K562 (cell line): Measurements from ENCODE around the gene CILP. TPM values are rescaled to one million over a fixed set of nuclear protein-coding genes. Genes with fewer than 3 reads are reported as not detected.

Experiments
- ATF1 ChIP-seq, 2 experiments: fragments of 450-650 bp in 1 of 2; IDR thresholded peaks; 2 replicates each; pipeline ENCODE4 v1.6.1; 2016; ENCODE audit warnings: missing compliant biosample characterization in 1 of 2, missing genetic modification characterization in 1 of 2
- CBX1 ChIP-seq: sonication (generic); IDR thresholded peaks from 2 replicates; pipeline ENCODE4 v1.6.1; 2016; ENCODE audit warnings: antibody characterized with exemption, low read depth, mild to moderate bottlenecking
- CTBP1 ChIP-seq: fragments of 450-650 bp; IDR thresholded peaks from 2 replicates; pipeline ENCODE4 v1.6.1; 2016; ENCODE audit warnings: borderline replicate concordance
- EP400 ChIP-seq: fragments of 450-650 bp; IDR thresholded peaks from 2 replicates; pipeline ENCODE4 v1.6.1; 2017; ENCODE audit warnings: antibody characterized with exemption, mild to moderate bottlenecking, moderate library complexity
- FOXJ3 ChIP-seq: sonication (generic); formaldehyde crosslinking; IDR thresholded peaks from 2 replicates; pipeline ENCODE4 v1.4.0; 2020; ENCODE audit warnings: mild to moderate bottlenecking, missing genetic modification reagents
- HDAC1 ChIP-seq, 2 experiments: fragments of 450-650 bp; IDR thresholded peaks; 2 replicates each; pipeline ENCODE4 v1.6.1; 2016 to 2017; ENCODE audit warnings: inconsistent platforms in 1 of 2, mild to moderate bottlenecking in 1 of 2, moderate library complexity in 1 of 2
- KDM1A ChIP-seq, 2 experiments: fragments of 450-650 bp; IDR thresholded peaks; 2 replicates each; pipeline ENCODE4 v1.6.1; 2016; ENCODE audit warnings: mild to moderate bottlenecking in 2 of 2
- KLF10 ChIP-seq: fragments of 250-450 bp; sonication (Bioruptor Pico); IDR thresholded peaks from 2 replicates; pipeline ENCODE4 v1.6.1; 2021; ENCODE audit warnings: matching md5 sums
- NFIC ChIP-seq: fragments of 450-650 bp; IDR thresholded peaks from 2 replicates; pipeline ENCODE4 v1.6.1; 2017; ENCODE audit warnings: mild to moderate bottlenecking, inconsistent platforms
- PTTG1 ChIP-seq: fragments of 450-650 bp; IDR thresholded peaks from 2 replicates; pipeline ENCODE4 v1.6.1; 2016; ENCODE audit warnings: low read depth, mild to moderate bottlenecking, missing genetic modification characterization, missing compliant biosample characterization
- RBM25 ChIP-seq: fragments of 200-400 bp; formaldehyde crosslinking; IDR thresholded peaks from 2 replicates; pipeline ENCODE4 v1.6.1; 2018; ENCODE audit warnings: low read length, low read depth, moderate library complexity; ENCODE audit not compliant: severe bottlenecking
- RBM34 ChIP-seq: fragments of 200-400 bp; formaldehyde crosslinking; IDR thresholded peaks from 2 replicates; pipeline ENCODE4 v1.6.1; 2018; ENCODE audit warnings: low read length, borderline replicate concordance; ENCODE audit not compliant: insufficient read depth
- SIX5 ChIP-seq, 2 experiments: IDR thresholded peaks; 2 replicates each; pipeline ENCODE4 v1.6.1; 2011; ENCODE audit warnings: low read length in 2 of 2, borderline replicate concordance in 1 of 2, low read depth in 1 of 2, mild to moderate bottlenecking in 1 of 2, moderate library complexity in 1 of 2; ENCODE audit not compliant: insufficient read depth in 1 of 2
- SMARCB1 ChIP-seq: IDR thresholded peaks from 2 replicates; pipeline ENCODE4 v1.6.1; 2011; ENCODE audit warnings: improper control_type of control experiment, low read depth; ENCODE audit not compliant: insufficient read length
- SOX6 ChIP-seq: fragments of 450-650 bp; IDR thresholded peaks from 2 replicates; pipeline ENCODE4 v1.6.1; 2014; ENCODE audit warnings: mild to moderate bottlenecking
- SRSF3 ChIP-seq: fragments of 200-400 bp; formaldehyde crosslinking; IDR thresholded peaks from 2 replicates; pipeline ENCODE4 v1.6.1; 2016; ENCODE audit warnings: mild to moderate bottlenecking, low read length, moderate library complexity; ENCODE audit not compliant: insufficient read depth
- ZEB2 ChIP-seq: fragments of 450-650 bp; IDR thresholded peaks from 2 replicates; pipeline ENCODE4 v1.6.1; 2016
- ZNF175 ChIP-seq: fragments of 200-800 bp; sonication (Bioruptor generic); IDR thresholded peaks from 2 replicates; pipeline ENCODE4 v1.6.1; 2016; ENCODE audit warnings: low read depth, mild to moderate bottlenecking, missing genetic modification characterization, missing compliant biosample characterization
- ZNF79 ChIP-seq: fragments of 250-450 bp; sonication (Bioruptor Pico); IDR thresholded peaks from 2 replicates; pipeline ENCODE4 v1.4.0; 2020; ENCODE audit warnings: low read depth, mild to moderate bottlenecking, moderate library complexity
- ZNF830 ChIP-seq: fragments of 250-450 bp; sonication (Bioruptor Pico); IDR thresholded peaks from 2 replicates; pipeline ENCODE4 v1.5.0; 2021; ENCODE audit warnings: mild to moderate bottlenecking
- polyA plus RNA-seq, 8 experiments: library from polyadenylated mRNA; depleted of rRNA in 4 of 8; stranded (reverse) in 5 of 8; unstranded in 3 of 8; fragments of >200 nt; fragmentation: Nextera tagmentation in 2 of 8; fragmentation: Illumina TruSeq in 1 of 8; extraction: Ambion mirVana in 2 of 8; extraction: Trizol in 1 of 8; gene quantifications; 2 replicates each; pipeline versions ENCODE4 v1.2.1 to v1.2.3, GENCODE V29; 2011 to 2014; ENCODE audit warnings: inconsistent platforms in 1 of 8, missing spikeins in 1 of 8
- total RNA-seq, 7 experiments: library from RNA; depleted of rRNA in 6 of 7; stranded (reverse); fragments of >200 nt in 6 of 7; fragmentation: Illumina TruSeq in 2 of 7; extraction: Trizol in 2 of 7; gene quantifications; 2 replicates each; pipeline versions ENCODE4 v1.2.1 to v1.2.3, GENCODE V29; 2011 to 2021; ENCODE audit warnings: low replicate concordance in 1 of 7
- TF ChIP-seq, protein P1 (sequence below): fragments of 450-650 bp; IDR thresholded peaks from 2 replicates; pipeline ENCODE4 v1.6.1; 2014; ENCODE audit warnings: low read depth, mild to moderate bottlenecking, moderate library complexity, borderline replicate concordance
- TF ChIP-seq, protein P2 (sequence below): sonication (generic); formaldehyde crosslinking; IDR thresholded peaks from 2 replicates; pipeline ENCODE4 v1.4.0; 2020; ENCODE audit warnings: mild to moderate bottlenecking, missing genetic modification reagents
- TF ChIP-seq, protein P3 (sequence below): fragments of 250-450 bp; sonication (Bioruptor Pico); IDR thresholded peaks from 2 replicates; pipeline ENCODE4 v1.5.0; 2021; ENCODE audit warnings: mild to moderate bottlenecking, borderline replicate concordance
- TF ChIP-seq, protein P4 (sequence below): sonication (generic); IDR thresholded peaks from 2 replicates; pipeline ENCODE4 v1.6.1; 2016

The CILP gene
- total and polyA plus RNA-seq, 9 of the 15 experiments (the other 6 are each of a cell fraction or from before 2014, with no cell fraction given): 0.03 TPM; not detected in 8

DNA sequence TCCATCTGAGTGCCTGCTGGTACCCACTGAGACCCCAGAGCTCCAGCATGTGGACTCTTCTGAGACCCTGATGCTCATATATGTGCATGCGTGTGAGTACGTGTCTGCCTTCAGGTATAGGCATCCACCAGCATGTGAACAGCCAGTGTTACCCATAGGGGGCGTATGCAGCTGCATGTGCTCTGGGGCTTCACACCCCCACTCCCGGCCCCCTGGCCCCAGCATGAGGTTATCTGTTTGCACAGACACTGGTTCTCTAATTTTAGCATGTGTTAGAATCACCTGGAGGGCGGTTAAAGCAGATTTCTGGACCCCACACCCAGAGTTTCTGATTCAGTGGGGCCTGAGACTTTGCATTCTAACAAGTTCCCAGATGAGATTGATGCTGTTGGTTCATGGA is 824 bp upstream of the CILP start (continued):
- TF ChIP-seq, protein P1, sequence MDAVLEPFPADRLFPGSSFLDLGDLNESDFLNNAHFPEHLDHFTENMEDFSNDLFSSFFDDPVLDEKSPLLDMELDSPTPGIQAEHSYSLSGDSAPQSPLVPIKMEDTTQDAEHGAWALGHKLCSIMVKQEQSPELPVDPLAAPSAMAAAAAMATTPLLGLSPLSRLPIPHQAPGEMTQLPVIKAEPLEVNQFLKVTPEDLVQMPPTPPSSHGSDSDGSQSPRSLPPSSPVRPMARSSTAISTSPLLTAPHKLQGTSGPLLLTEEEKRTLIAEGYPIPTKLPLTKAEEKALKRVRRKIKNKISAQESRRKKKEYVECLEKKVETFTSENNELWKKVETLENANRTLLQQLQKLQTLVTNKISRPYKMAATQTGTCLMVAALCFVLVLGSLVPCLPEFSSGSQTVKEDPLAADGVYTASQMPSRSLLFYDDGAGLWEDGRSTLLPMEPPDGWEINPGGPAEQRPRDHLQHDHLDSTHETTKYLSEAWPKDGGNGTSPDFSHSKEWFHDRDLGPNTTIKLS: 0 out of 2 replicates have a peak, but pooled peaks have one; percentile 26
- TF ChIP-seq EP400 (0 out of 2 replicates have a peak, but pooled peaks have one; percentile 37), FOXJ3 (CRISPR knock-in tag) (no peak), SRSF3 (no peak), KLF10 (CRISPR knock-in tag) (no peak), SMARCB1 (no peak), SIX5 (IDR thresholded peaks at IDR 0.05; ENCODE audit: borderline replicate concordance in 1 of 2, insufficient read depth in 1 of 2, low read depth in 1 of 2, low read length in 2 of 2) (no peak), NFIC (peak; percentile 32; the same call in 1 of the 2 replicates), PTTG1 (tag) (no peak), RBM25 (no peak), CTBP1 (peak; percentile 62; the same call in 1 of the 2 replicates), ZNF79 (CRISPR knock-in tag) (no peak), HDAC1 (IDR thresholded peaks at IDR 0.05) (peak in 1 of 2 experiments; percentile 52; a peak in 1 of 4 replicates), CBX1 (peak; percentile 20; the same call in 1 of the 2 replicates), ATF1 (CRISPR knock-in tag; IDR thresholded peaks at IDR 0.05) (no peak), ATF1 (tag; IDR thresholded peaks at IDR 0.05) (no peak), KDM1A (IDR thresholded peaks at IDR 0.05) (peak; percentile 84 to 92), SOX6 (peak; percentile 62; the same call in 1 of the 2 replicates), ZNF175 (CRISPR knock-in tag) (no peak), ZEB2 (peak; percentile 54), ZNF830 (no peak), RBM34 (no peak)
- TF ChIP-seq, protein P2, sequence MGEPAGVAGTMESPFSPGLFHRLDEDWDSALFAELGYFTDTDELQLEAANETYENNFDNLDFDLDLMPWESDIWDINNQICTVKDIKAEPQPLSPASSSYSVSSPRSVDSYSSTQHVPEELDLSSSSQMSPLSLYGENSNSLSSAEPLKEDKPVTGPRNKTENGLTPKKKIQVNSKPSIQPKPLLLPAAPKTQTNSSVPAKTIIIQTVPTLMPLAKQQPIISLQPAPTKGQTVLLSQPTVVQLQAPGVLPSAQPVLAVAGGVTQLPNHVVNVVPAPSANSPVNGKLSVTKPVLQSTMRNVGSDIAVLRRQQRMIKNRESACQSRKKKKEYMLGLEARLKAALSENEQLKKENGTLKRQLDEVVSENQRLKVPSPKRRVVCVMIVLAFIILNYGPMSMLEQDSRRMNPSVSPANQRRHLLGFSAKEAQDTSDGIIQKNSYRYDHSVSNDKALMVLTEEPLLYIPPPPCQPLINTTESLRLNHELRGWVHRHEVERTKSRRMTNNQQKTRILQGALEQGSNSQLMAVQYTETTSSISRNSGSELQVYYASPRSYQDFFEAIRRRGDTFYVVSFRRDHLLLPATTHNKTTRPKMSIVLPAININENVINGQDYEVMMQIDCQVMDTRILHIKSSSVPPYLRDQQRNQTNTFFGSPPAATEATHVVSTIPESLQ (CRISPR knock-in tag): no peak
- TF ChIP-seq, protein P3, sequence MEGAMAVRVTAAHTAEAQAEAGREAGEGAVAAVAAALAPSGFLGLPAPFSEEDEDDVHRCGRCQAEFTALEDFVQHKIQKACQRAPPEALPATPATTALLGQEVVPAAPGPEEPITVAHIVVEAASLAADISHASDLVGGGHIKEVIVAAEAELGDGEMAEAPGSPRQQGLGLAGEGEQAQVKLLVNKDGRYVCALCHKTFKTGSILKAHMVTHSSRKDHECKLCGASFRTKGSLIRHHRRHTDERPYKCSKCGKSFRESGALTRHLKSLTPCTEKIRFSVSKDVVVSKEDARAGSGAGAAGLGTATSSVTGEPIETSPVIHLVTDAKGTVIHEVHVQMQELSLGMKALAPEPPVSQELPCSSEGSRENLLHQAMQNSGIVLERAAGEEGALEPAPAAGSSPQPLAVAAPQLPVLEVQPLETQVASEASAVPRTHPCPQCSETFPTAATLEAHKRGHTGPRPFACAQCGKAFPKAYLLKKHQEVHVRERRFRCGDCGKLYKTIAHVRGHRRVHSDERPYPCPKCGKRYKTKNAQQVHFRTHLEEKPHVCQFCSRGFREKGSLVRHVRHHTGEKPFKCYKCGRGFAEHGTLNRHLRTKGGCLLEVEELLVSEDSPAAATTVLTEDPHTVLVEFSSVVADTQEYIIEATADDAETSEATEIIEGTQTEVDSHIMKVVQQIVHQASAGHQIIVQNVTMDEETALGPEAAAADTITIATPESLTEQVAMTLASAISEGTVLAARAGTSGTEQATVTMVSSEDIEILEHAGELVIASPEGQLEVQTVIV: no peak
- TF ChIP-seq, protein P4, sequence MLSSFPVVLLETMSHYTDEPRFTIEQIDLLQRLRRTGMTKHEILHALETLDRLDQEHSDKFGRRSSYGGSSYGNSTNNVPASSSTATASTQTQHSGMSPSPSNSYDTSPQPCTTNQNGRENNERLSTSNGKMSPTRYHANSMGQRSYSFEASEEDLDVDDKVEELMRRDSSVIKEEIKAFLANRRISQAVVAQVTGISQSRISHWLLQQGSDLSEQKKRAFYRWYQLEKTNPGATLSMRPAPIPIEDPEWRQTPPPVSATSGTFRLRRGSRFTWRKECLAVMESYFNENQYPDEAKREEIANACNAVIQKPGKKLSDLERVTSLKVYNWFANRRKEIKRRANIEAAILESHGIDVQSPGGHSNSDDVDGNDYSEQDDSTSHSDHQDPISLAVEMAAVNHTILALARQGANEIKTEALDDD: no peak
